ENCODE data around the gene ALDH1L1.

- TF ChIP-seq CTCF (IDR thresholded peaks at IDR 0.05) (no peak), EZH2 (IDR thresholded peaks at IDR 0.05; ENCODE audit: borderline replicate concordance, insufficient read depth, low read depth, low read length, poor library complexity, severe bottlenecking) (no peak)
Observed at GRCh38 chr3:126105691-126106187, 74.6 kb downstream of the ALDH1L1 start.
